ENCODE results near the gene FGD2.

DNA sequence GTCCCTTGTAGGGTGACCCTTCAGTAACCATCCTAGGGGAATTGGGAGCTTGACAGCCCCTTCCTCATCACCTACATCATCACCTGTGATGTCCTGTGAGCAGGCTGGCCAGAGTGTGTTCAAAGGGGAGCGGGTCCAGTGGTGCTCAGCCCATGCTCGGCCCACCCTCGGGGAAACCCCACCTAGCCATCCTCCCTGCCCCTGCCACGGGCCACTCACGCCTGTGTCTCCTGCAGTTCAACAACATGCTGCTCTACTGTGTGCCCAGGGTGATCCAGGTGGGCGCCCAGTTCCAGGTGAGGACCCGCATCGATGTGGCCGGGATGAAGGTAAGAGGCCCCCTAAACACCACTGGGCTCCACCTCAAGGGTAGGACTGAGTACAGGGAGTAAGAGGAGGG is 10.1 kb downstream of the FGD2 start:
- TF ChIP-seq POLR2AphosphoS5 (IDR thresholded peaks at IDR 0.05) = no peak
- TF ChIP-seq, protein P1, sequence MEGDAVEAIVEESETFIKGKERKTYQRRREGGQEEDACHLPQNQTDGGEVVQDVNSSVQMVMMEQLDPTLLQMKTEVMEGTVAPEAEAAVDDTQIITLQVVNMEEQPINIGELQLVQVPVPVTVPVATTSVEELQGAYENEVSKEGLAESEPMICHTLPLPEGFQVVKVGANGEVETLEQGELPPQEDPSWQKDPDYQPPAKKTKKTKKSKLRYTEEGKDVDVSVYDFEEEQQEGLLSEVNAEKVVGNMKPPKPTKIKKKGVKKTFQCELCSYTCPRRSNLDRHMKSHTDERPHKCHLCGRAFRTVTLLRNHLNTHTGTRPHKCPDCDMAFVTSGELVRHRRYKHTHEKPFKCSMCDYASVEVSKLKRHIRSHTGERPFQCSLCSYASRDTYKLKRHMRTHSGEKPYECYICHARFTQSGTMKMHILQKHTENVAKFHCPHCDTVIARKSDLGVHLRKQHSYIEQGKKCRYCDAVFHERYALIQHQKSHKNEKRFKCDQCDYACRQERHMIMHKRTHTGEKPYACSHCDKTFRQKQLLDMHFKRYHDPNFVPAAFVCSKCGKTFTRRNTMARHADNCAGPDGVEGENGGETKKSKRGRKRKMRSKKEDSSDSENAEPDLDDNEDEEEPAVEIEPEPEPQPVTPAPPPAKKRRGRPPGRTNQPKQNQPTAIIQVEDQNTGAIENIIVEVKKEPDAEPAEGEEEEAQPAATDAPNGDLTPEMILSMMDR (IDR thresholded peaks at IDR 0.05) = no peak
